Neural cell (in vitro differentiated cells): Measurements from ENCODE around the gene TBC1D10A. TPM values are rescaled to one million over a fixed set of nuclear protein-coding genes. Genes with fewer than 3 reads are reported as not detected.

Experiments used
- H2AFZ ChIP-seq: fragments of 200-600, 300-800 bp; sonication (generic), shearing (Covaris generic); 2 replicates; pipeline ENCODE4 v1.6.0; 2014; ENCODE audit warnings: low read depth, mild to moderate bottlenecking, antibody characterized with exemption, low read length, moderate library complexity
- H3F3A ChIP-seq: fragments of 200-600 bp; shearing (Covaris generic); 2 replicates; pipeline ENCODE4 v1.6.1; 2016; ENCODE audit warnings: mild to moderate bottlenecking, moderate library complexity, mixed read lengths, antibody characterized with exemption, low read length; ENCODE audit not compliant: insufficient read depth, poor library complexity, severe bottlenecking
- H3K27ac ChIP-seq: fragments of 200-600, 300-800 bp; sonication (generic), shearing (Covaris generic); 2 replicates; pipeline ENCODE4 v1.5.1; 2014; ENCODE audit warnings: mild to moderate bottlenecking, low read length, moderate library complexity
- H3K27me3 ChIP-seq: fragments of 300-800, 200-600 bp; sonication (generic), shearing (Covaris generic); 2 replicates; pipeline ENCODE4 v1.6.0; 2014; ENCODE audit warnings: mild to moderate bottlenecking, low read depth, low read length, moderate library complexity; ENCODE audit not compliant: insufficient read depth
- H3K36me3 ChIP-seq: fragments of 300-800, 200-600 bp; sonication (generic), shearing (Covaris generic); 2 replicates; pipeline ENCODE4 v1.5.1; 2014; ENCODE audit warnings: mild to moderate bottlenecking, antibody characterized with exemption, low read length, moderate library complexity; ENCODE audit not compliant: insufficient read depth
- H3K4me2 ChIP-seq: fragments of 300-800, 200-600 bp; sonication (generic), shearing (Covaris generic); 2 replicates; pipeline ENCODE4 v1.6.0; 2014; ENCODE audit warnings: mild to moderate bottlenecking, low read length
- H3K4me3 ChIP-seq: fragments of 300-800, 200-600 bp; sonication (generic), shearing (Covaris generic); 2 replicates; pipeline ENCODE4 v1.5.1; 2014; ENCODE audit warnings: mild to moderate bottlenecking, low read length, moderate library complexity
- H3K79me2 ChIP-seq: fragments of 200-600 bp; shearing (Covaris generic); replicated peaks from 2 replicates; pipeline ENCODE4 v1.6.0; 2014; ENCODE audit warnings: mild to moderate bottlenecking, low read length, moderate library complexity; ENCODE audit not compliant: insufficient read depth
- H3K9ac ChIP-seq: fragments of 300-800, 200-600 bp; sonication (generic), shearing (Covaris generic); 2 replicates; pipeline ENCODE4 v1.6.1; 2016; ENCODE audit warnings: mild to moderate bottlenecking, low read length, mixed read lengths
- H3K9me2 ChIP-seq: fragments of 200-600 bp; shearing (Covaris generic); 2 replicates; pipeline ENCODE4 v1.6.1; 2016; ENCODE audit warnings: mild to moderate bottlenecking, low read length, mixed read lengths; ENCODE audit not compliant: insufficient read depth
- H3K9me3 ChIP-seq: fragments of 200-600, 300-800 bp; sonication (generic), shearing (Covaris generic); 2 replicates; pipeline ENCODE4 v1.6.1; 2016; ENCODE audit warnings: mild to moderate bottlenecking, mixed run types, low read length, moderate library complexity, mixed read lengths
- H4K20me1 ChIP-seq: fragments of 200-600 bp; shearing (Covaris generic); 2 replicates; pipeline ENCODE4 v1.6.1; 2016; ENCODE audit warnings: mild to moderate bottlenecking, mixed run types; ENCODE audit not compliant: insufficient read depth
- CTCF ChIP-seq: fragments of 450-650 bp; IDR thresholded peaks from 2 replicates; pipeline ENCODE4 v1.5.1; 2014; ENCODE audit warnings: antibody characterized with exemption, mild to moderate bottlenecking, moderate library complexity; ENCODE audit not compliant: poor library complexity, severe bottlenecking
- EP300 ChIP-seq: fragments of 450-650 bp; conservative IDR thresholded peaks from 2 replicates; pipeline ENCODE4 v1.6.1; 2014; ENCODE audit warnings: antibody characterized with exemption, mild to moderate bottlenecking, moderate library complexity; ENCODE audit not compliant: poor library complexity, severe bottlenecking
- EZH2 ChIP-seq: fragments of 200-600, 300-800 bp; shearing (Covaris generic), sonication (generic); IDR thresholded peaks from 2 replicates; pipeline ENCODE4 v1.6.1; 2014; ENCODE audit warnings: antibody characterized with exemption, low read length, borderline replicate concordance, mild to moderate bottlenecking; ENCODE audit not compliant: insufficient read depth, poor library complexity, severe bottlenecking
- MXI1 ChIP-seq: fragments of 450-650 bp; conservative IDR thresholded peaks from 2 replicates; pipeline ENCODE4 v1.6.1; 2014; ENCODE audit warnings: antibody characterized with exemption, mild to moderate bottlenecking; ENCODE audit not compliant: poor library complexity, severe bottlenecking
- POLR2AphosphoS5 ChIP-seq: IDR thresholded peaks from 2 replicates; pipeline ENCODE4 v1.6.1; 2012
- RAD21 ChIP-seq: fragments of 450-650 bp; conservative IDR thresholded peaks from 2 replicates; pipeline ENCODE4 v1.6.1; 2014; ENCODE audit warnings: antibody characterized with exemption, mild to moderate bottlenecking, moderate library complexity
- REST ChIP-seq: IDR thresholded peaks from 2 replicates; pipeline ENCODE4 v1.6.1; 2012; ENCODE audit warnings: borderline replicate concordance
- TAF1 ChIP-seq: IDR thresholded peaks from 2 replicates; pipeline ENCODE4 v1.6.1; 2012; ENCODE audit warnings: low read depth
- polyA plus RNA-seq: library from polyadenylated mRNA; depleted of rRNA; stranded (reverse); fragments of >200 nt; gene quantifications from 2 replicates; pipeline ENCODE4 v1.2.3, GENCODE V29; 2014

Gene TBC1D10A
- polyA plus RNA-seq, 1 donor from 2014 or later = 11.9 TPM

- Histone ChIP-seq H3K9me3 (no peaks in the 10 kb centered on the region), H3F3A (no peaks in the 10 kb centered on the region), H3K4me2 (no peak overlapping the region), H3K79me2 (no peaks in the 10 kb centered on the region), H3K27ac (no peak overlapping the region), H3K27me3 (no peaks in the 10 kb centered on the region), H3K36me3 (no peaks in the 10 kb centered on the region), H3K9me2 (no peaks in the 10 kb centered on the region), H3K9ac (no peak overlapping the region), H2AFZ (no peak overlapping the region), H3K4me3 (no peak overlapping the region), H4K20me1 (no peaks in the 10 kb centered on the region)
- TF ChIP-seq EZH2 = no peak
- no peak for TF ChIP-seq CTCF
Measured at GRCh38 chr22:30318799-30319419, 7.8 kb downstream of the TBC1D10A start.

- H3K79me2 ChIP-seq = no peaks in the 10 kb centered on the region
- no peaks in the 10 kb centered on the region for H4K20me1 ChIP-seq
Measured at GRCh38 chr22:30317778-30318177, 9.0 kb downstream of the TBC1D10A start.

More at GRCh38 chr22:30317778-30318177, 9.0 kb downstream of the TBC1D10A start:
- TF ChIP-seq REST = no peak
- TF ChIP-seq RAD21 = no peak
- TF ChIP-seq EZH2 = no peak
- TF ChIP-seq MXI1 = no peak
- no peak for TF ChIP-seq POLR2AphosphoS5
- TF ChIP-seq TAF1 = no peak
- no peak for TF ChIP-seq EP300
- Histone ChIP-seq H3F3A (no peaks in the 10 kb centered on the region), H2AFZ (no peak overlapping the region), H3K9me3 (no peaks in the 10 kb centered on the region), H3K36me3 (no peaks in the 10 kb centered on the region), H3K9me2 (no peaks in the 10 kb centered on the region), H3K27me3 (no peaks in the 10 kb centered on the region), H3K27ac (no peak overlapping the region), H3K9ac (no peak overlapping the region), H3K4me3 (no peak overlapping the region), H3K4me2 (no peak overlapping the region)
